GM21367 (cell line): Measurements from ENCODE around the gene ST6GALNAC5.
"Not testable (repeated sequence)": the region's sequence is repeated elsewhere in the genome, so short reads cannot be mapped to it uniquely, and the experiment has no call there.

Experiments
- ATAC-seq: cut with Tn5 transposase; IDR thresholded peaks from one replicate; pipeline ENCODE4 v1.9.1; 2021; ENCODE audit not compliant: unreplicated experiment

ST6GALNAC5 gene

GRCh38 chr1:76865696-76866286 is 1.5 kb upstream of the ST6GALNAC5 start:
- no peak for ATAC-seq

- no peak for ATAC-seq
These were observed 714 bp upstream of the ST6GALNAC5 start for GRCh38 chr1:76866566-76866965.

- ATAC-seq = peak; percentile 57
These were observed 1.0 kb downstream of the ST6GALNAC5 start for GRCh38 chr1:76868154-76868882.

- no peak for ATAC-seq
These were observed 1.6 kb downstream of the ST6GALNAC5 start for GRCh38 chr1:76868916-76869315.

GRCh38 chr1:76870037-76870436 is 2.8 kb downstream of the ST6GALNAC5 start:
- no peak for ATAC-seq

- peak; percentile 92 for ATAC-seq
These were observed 4.2 kb downstream of the ST6GALNAC5 start for GRCh38 chr1:76871355-76871974.

GRCh38 chr1:76872944-76873343 is 5.7 kb downstream of the ST6GALNAC5 start:
- ATAC-seq = no peak

GRCh38 chr1:76876655-76877395 is 9.5 kb downstream of the ST6GALNAC5 start:
- ATAC-seq = no peak

GRCh38 chr1:76879014-76879413 is 11.7 kb downstream of the ST6GALNAC5 start:
- not testable (repeated sequence) for ATAC-seq

GRCh38 chr1:76881762-76882161 is 14.5 kb downstream of the ST6GALNAC5 start:
- ATAC-seq = no peak

GRCh38 chr1:76891931-76892622 is 24.8 kb downstream of the ST6GALNAC5 start:
- no peak for ATAC-seq

GRCh38 chr1:76892675-76893074 is 25.4 kb downstream of the ST6GALNAC5 start:
- no peak for ATAC-seq

GRCh38 chr1:76901158-76901767 is 34.0 kb downstream of the ST6GALNAC5 start:
- peak; percentile 98 for ATAC-seq

GRCh38 chr1:76905876-76906595 is 38.8 kb downstream of the ST6GALNAC5 start:
- ATAC-seq = no peak

- ATAC-seq = no peak
These were observed 42.0 kb downstream of the ST6GALNAC5 start for GRCh38 chr1:76909311-76909710.

GRCh38 chr1:76919085-76919484 is 51.8 kb downstream of the ST6GALNAC5 start:
- no peak for ATAC-seq

GRCh38 chr1:76921590-76921989 is 54.3 kb downstream of the ST6GALNAC5 start:
- no peak for ATAC-seq

- ATAC-seq = no peak
These were observed 58.5 kb downstream of the ST6GALNAC5 start for GRCh38 chr1:76925825-76926224.

- no peak for ATAC-seq
These were observed 61.2 kb downstream of the ST6GALNAC5 start for GRCh38 chr1:76928522-76928921.

GRCh38 chr1:76929136-76929535 is 61.9 kb downstream of the ST6GALNAC5 start:
- no peak for ATAC-seq
